ENCODE measurements around the gene LMAN1L. TPM values are rescaled to one million over a fixed set of nuclear protein-coding genes. Genes with fewer than 3 reads are reported as not detected.

The LMAN1L gene
- polyA plus RNA-seq, 1 donor from 2014 or later, result not detected

DNA sequence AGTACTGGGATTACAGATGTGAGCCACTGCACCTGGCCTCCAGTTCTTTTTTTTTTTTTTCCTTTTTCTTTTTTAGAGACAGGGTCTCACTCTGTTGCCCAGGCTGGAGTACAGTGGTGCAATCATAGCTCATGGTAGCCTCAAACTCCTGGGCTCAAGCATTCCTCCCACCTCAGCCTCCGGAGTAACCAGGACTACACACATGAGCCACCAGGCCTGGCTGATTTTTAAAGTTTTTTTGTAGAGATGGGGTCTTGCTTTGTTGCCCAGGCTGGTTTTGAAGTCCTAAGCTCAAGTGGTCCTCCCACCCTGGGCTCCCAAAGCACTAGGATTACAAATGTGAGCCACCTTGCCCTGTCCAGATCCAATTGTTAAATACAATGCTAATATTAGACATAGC lies 43.9 kb downstream of the LMAN1L start:
- H3K9me3 ChIP-seq (ENCODE audit: low read length), result no peaks in the 10 kb centered on the region
- no peak overlapping the region for H2AFZ ChIP-seq (ENCODE audit: low read depth, low read length)
- H4K20me1 ChIP-seq (ENCODE audit: insufficient read depth), result no peaks in the 10 kb centered on the region
- H3K4me3 ChIP-seq (ENCODE audit: low read length), result no peak overlapping the region
- no peak overlapping the region for H3K9ac ChIP-seq (ENCODE audit: low read length)
- no peaks in the 10 kb centered on the region for H3K9me2 ChIP-seq (ENCODE audit: insufficient read depth, low read length)
- TF ChIP-seq SMC3 (conservative IDR thresholded peaks at IDR 0.05; ENCODE audit: poor library complexity), result no peak
- TF ChIP-seq TAF1 (IDR thresholded peaks at IDR 0.05; ENCODE audit: low read depth), result no peak
- TF ChIP-seq EP300 (conservative IDR thresholded peaks at IDR 0.05; ENCODE audit: poor library complexity, severe bottlenecking), result no peak
- TF ChIP-seq MXI1 (conservative IDR thresholded peaks at IDR 0.05; ENCODE audit: poor library complexity, severe bottlenecking), result no peak
- TF ChIP-seq POLR2AphosphoS5 (IDR thresholded peaks at IDR 0.05), result no peak
- TF ChIP-seq, protein P1, sequence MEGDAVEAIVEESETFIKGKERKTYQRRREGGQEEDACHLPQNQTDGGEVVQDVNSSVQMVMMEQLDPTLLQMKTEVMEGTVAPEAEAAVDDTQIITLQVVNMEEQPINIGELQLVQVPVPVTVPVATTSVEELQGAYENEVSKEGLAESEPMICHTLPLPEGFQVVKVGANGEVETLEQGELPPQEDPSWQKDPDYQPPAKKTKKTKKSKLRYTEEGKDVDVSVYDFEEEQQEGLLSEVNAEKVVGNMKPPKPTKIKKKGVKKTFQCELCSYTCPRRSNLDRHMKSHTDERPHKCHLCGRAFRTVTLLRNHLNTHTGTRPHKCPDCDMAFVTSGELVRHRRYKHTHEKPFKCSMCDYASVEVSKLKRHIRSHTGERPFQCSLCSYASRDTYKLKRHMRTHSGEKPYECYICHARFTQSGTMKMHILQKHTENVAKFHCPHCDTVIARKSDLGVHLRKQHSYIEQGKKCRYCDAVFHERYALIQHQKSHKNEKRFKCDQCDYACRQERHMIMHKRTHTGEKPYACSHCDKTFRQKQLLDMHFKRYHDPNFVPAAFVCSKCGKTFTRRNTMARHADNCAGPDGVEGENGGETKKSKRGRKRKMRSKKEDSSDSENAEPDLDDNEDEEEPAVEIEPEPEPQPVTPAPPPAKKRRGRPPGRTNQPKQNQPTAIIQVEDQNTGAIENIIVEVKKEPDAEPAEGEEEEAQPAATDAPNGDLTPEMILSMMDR (IDR thresholded peaks at IDR 0.05; ENCODE audit: poor library complexity, severe bottlenecking), result no peak
- no peak for TF ChIP-seq EZH2 (IDR thresholded peaks at IDR 0.05; ENCODE audit: borderline replicate concordance, insufficient read depth, low read length, poor library complexity, severe bottlenecking)
- TF ChIP-seq, protein P2, sequence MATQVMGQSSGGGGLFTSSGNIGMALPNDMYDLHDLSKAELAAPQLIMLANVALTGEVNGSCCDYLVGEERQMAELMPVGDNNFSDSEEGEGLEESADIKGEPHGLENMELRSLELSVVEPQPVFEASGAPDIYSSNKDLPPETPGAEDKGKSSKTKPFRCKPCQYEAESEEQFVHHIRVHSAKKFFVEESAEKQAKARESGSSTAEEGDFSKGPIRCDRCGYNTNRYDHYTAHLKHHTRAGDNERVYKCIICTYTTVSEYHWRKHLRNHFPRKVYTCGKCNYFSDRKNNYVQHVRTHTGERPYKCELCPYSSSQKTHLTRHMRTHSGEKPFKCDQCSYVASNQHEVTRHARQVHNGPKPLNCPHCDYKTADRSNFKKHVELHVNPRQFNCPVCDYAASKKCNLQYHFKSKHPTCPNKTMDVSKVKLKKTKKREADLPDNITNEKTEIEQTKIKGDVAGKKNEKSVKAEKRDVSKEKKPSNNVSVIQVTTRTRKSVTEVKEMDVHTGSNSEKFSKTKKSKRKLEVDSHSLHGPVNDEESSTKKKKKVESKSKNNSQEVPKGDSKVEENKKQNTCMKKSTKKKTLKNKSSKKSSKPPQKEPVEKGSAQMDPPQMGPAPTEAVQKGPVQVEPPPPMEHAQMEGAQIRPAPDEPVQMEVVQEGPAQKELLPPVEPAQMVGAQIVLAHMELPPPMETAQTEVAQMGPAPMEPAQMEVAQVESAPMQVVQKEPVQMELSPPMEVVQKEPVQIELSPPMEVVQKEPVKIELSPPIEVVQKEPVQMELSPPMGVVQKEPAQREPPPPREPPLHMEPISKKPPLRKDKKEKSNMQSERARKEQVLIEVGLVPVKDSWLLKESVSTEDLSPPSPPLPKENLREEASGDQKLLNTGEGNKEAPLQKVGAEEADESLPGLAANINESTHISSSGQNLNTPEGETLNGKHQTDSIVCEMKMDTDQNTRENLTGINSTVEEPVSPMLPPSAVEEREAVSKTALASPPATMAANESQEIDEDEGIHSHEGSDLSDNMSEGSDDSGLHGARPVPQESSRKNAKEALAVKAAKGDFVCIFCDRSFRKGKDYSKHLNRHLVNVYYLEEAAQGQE (IDR thresholded peaks at IDR 0.05; ENCODE audit: borderline replicate concordance), result no peak
- no peak for TF ChIP-seq RAD21 (conservative IDR thresholded peaks at IDR 0.05)
- no peaks in the 10 kb centered on the region for H3F3A ChIP-seq (ENCODE audit: insufficient read depth, low read length, poor library complexity, severe bottlenecking)
- no peak overlapping the region for H3K4me2 ChIP-seq (ENCODE audit: low read length)
- no peak overlapping the region for H3K27ac ChIP-seq (ENCODE audit: low read length)
- H3K27me3 ChIP-seq (ENCODE audit: insufficient read depth, low read depth, low read length), result no peaks in the 10 kb centered on the region
- no peaks in the 10 kb centered on the region for H3K79me2 ChIP-seq (replicated peaks; ENCODE audit: insufficient read depth, low read length)
- H3K36me3 ChIP-seq (ENCODE audit: insufficient read depth, low read length), result no peaks in the 10 kb centered on the region

DNA sequence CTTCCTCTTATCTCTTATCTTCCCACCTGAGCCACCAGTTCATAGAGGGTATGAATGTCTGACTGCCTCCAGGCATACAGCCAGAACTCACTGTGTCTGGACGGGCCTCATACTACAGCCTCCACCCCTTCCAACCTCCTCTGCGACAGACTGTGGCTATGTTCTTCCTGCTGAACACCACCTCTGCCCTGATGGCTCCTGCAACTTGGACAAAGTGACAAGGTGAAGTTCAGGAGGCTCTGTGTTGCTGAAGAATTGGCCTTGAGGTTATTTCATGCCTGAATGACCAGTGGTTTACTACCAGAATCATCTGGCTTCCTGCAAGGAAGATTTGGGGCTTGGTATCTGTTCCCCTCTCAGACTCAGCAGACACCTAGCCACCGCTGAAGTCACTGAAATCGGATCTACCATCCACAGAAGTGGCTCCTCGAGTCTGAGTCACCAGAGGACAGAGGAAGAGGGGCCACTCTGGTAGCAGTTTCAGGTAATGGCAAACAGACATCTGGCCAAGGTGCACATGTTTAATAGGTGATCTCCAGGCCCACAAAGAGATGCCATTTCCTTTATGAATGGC lies 44.5 kb downstream of the LMAN1L start:
- H3K27ac ChIP-seq (ENCODE audit: low read length), result no peak overlapping the region
- no peaks in the 10 kb centered on the region for H3K79me2 ChIP-seq (replicated peaks; ENCODE audit: insufficient read depth, low read length)

More for the DNA sequence above, 44.5 kb downstream of the LMAN1L start:
- no peak overlapping the region for H3K4me2 ChIP-seq (ENCODE audit: low read length)
- no peaks in the 10 kb centered on the region for H3K27me3 ChIP-seq (ENCODE audit: insufficient read depth, low read depth, low read length)
- no peak overlapping the region for H2AFZ ChIP-seq (ENCODE audit: low read depth, low read length)
- H3F3A ChIP-seq (ENCODE audit: insufficient read depth, low read length, poor library complexity, severe bottlenecking), result no peaks in the 10 kb centered on the region
- H3K36me3 ChIP-seq (ENCODE audit: insufficient read depth, low read length), result no peaks in the 10 kb centered on the region
- no peak overlapping the region for H3K4me3 ChIP-seq (ENCODE audit: low read length)
- no peaks in the 10 kb centered on the region for H4K20me1 ChIP-seq (ENCODE audit: insufficient read depth)
- no peaks in the 10 kb centered on the region for H3K9me3 ChIP-seq (ENCODE audit: low read length)
- no peaks in the 10 kb centered on the region for H3K9me2 ChIP-seq (ENCODE audit: insufficient read depth, low read length)
- no peak for TF ChIP-seq MXI1 (conservative IDR thresholded peaks at IDR 0.05; ENCODE audit: poor library complexity, severe bottlenecking)
- TF ChIP-seq, protein P2 (IDR thresholded peaks at IDR 0.05; ENCODE audit: borderline replicate concordance), result no peak
- no peak for TF ChIP-seq EP300 (conservative IDR thresholded peaks at IDR 0.05; ENCODE audit: poor library complexity, severe bottlenecking)
- TF ChIP-seq EZH2 (IDR thresholded peaks at IDR 0.05; ENCODE audit: borderline replicate concordance, insufficient read depth, low read length, poor library complexity, severe bottlenecking), result no peak
- TF ChIP-seq POLR2AphosphoS5 (IDR thresholded peaks at IDR 0.05), result no peak
- no peak for TF ChIP-seq SMC3 (conservative IDR thresholded peaks at IDR 0.05; ENCODE audit: poor library complexity)
- TF ChIP-seq RAD21 (conservative IDR thresholded peaks at IDR 0.05), result no peak
- TF ChIP-seq, protein P1 (IDR thresholded peaks at IDR 0.05; ENCODE audit: poor library complexity, severe bottlenecking), result no peak
- no peak for TF ChIP-seq TAF1 (IDR thresholded peaks at IDR 0.05; ENCODE audit: low read depth)
- no peak overlapping the region for H3K9ac ChIP-seq (ENCODE audit: low read length)

Data from neural cell (in vitro differentiated cells).